Measurements from ENCODE around the gene RCAN2. TPM values are rescaled to one million over a fixed set of nuclear protein-coding genes. Genes with fewer than 3 reads are reported as not detected.

RCAN2 gene
- total RNA-seq, 5 donors from 2014 or later (not counting 1 experiment from before 2014, with no cell fraction given), result 0.15 to 2.5 (median 1.4) TPM

DNA sequence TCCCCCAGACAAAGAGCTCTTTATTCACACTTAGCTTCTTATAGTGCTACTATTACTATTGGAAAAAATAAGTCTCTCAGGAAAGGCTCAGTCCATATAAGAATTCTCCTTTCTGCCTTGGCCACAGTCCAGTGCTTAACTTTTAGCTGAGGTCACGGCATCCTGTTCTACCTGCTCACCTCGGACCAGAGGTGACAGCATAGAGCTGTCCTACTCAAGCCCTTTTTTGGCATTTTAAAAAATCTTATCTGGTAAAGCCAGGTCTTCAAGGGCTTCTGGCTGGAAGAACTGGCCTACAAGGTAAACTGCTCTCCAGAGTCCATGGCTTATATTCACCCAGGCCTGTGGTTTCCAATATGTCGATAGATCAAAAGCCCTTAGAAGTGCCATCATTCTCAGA, 109.7 kb downstream of the RCAN2 start:
- no peak overlapping the region for H3K4me3 Mint-ChIP-seq
- Histone ChIP-seq H3K27me3 (replicated peaks in 1 of 2; ENCODE audit: control insufficient read depth in 2 of 2, extremely low read depth in 1 of 2, insufficient read depth in 2 of 2, low read length in 1 of 2) (peaks cover 0 to 3% of the 10 kb centered on the region in 2 experiments), H3K27ac (ENCODE audit: low read length) (no peak overlapping the region), H3K9me3 (no peaks in the 10 kb centered on the region), H3K4me1 (ENCODE audit: control insufficient read depth in 1 of 2, extremely low read depth in 1 of 2, insufficient read depth in 2 of 2, low read length in 2 of 2) (peaks cover 2 to 5% of the 10 kb centered on the region in 2 experiments), H3K36me3 (ENCODE audit: control insufficient read depth in 2 of 2, extremely low read depth in 1 of 2, insufficient read depth in 1 of 2, low read length in 1 of 2) (no peaks in the 10 kb centered on the region), H3K4me3 (ENCODE audit: control insufficient read depth in 1 of 2, extremely low read depth in 1 of 2, low read length in 1 of 2) (no peak overlapping the region)
- WGBS (ENCODE audit: insufficient coverage), result 91% methylated on average over 2 of the region's 3 CpGs
- peaks cover 0 to 2% (median 0%) of the 10 kb centered on the region in 3 donors for H3K4me1 Mint-ChIP-seq
- H3K9me3 Mint-ChIP-seq, result no peaks in the 10 kb centered on the region
- no peaks in the 10 kb centered on the region for H3K36me3 Mint-ChIP-seq
- CTCF ChIA-PET, result no interaction called here
- no peak for DNase-seq
- ATAC-seq (replicated peaks in 1 of 4), result no peak
- POLR2A ChIA-PET, result no interaction called here
- no peak overlapping the region for H3K27ac Mint-ChIP-seq
- H3K27me3 Mint-ChIP-seq, result peaks cover 25% of the 10 kb centered on the region in 2 donors

DNA sequence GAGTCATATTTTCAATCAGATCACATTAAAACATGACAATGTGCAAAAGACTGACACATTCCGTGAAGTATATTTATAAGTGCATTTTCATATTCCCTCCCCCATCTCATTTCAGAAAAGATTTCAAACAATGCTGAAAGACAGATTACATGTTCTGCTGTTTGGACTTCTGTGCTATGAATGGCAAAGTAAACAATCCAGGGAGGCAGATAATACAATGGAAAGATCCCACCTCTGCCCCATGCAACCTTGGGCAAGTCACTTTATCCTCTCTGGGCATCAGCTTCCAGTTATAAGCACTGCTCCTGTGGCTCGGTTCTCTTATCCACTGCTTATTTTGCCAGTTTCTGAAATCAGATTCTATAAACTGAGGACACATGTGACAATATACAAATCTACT, 110.2 kb downstream of the RCAN2 start:
- H3K4me3 ChIP-seq (ENCODE audit: control insufficient read depth in 1 of 2, extremely low read depth in 1 of 2, low read length in 1 of 2), result no peak overlapping the region
- DNase-seq (no peak), ATAC-seq (replicated peaks in 1 of 4) (no peak)
- Mint-ChIP-seq H3K36me3 (no peaks in the 10 kb centered on the region), H3K9me3 (no peaks in the 10 kb centered on the region), H3K27ac (no peak overlapping the region), H3K4me3 (no peak overlapping the region), H3K4me1 (peaks cover 0 to 5% (median 0%) of the 10 kb centered on the region in 3 donors), H3K27me3 (peaks cover 24 to 25% of the 10 kb centered on the region in 2 donors)
- no CpG with 5 or more reads among the region's 2 CpGs for WGBS (ENCODE audit: insufficient coverage)
- POLR2A ChIA-PET, result no interaction called here
- no peaks in the 10 kb centered on the region for H3K36me3 ChIP-seq (ENCODE audit: control insufficient read depth in 2 of 2, extremely low read depth in 1 of 2, insufficient read depth in 1 of 2, low read length in 1 of 2)
- H3K27me3 ChIP-seq (replicated peaks in 1 of 2; ENCODE audit: control insufficient read depth in 2 of 2, extremely low read depth in 1 of 2, insufficient read depth in 2 of 2, low read length in 1 of 2), result peaks cover 0 to 3% of the 10 kb centered on the region in 2 experiments
- CTCF ChIA-PET, result no interaction called here
- no peak overlapping the region for H3K27ac ChIP-seq (ENCODE audit: low read length)
- peaks cover 2 to 7% of the 10 kb centered on the region in 2 experiments for H3K4me1 ChIP-seq (ENCODE audit: control insufficient read depth in 1 of 2, extremely low read depth in 1 of 2, insufficient read depth in 2 of 2, low read length in 2 of 2)
- H3K9me3 ChIP-seq, result no peaks in the 10 kb centered on the region

DNA sequence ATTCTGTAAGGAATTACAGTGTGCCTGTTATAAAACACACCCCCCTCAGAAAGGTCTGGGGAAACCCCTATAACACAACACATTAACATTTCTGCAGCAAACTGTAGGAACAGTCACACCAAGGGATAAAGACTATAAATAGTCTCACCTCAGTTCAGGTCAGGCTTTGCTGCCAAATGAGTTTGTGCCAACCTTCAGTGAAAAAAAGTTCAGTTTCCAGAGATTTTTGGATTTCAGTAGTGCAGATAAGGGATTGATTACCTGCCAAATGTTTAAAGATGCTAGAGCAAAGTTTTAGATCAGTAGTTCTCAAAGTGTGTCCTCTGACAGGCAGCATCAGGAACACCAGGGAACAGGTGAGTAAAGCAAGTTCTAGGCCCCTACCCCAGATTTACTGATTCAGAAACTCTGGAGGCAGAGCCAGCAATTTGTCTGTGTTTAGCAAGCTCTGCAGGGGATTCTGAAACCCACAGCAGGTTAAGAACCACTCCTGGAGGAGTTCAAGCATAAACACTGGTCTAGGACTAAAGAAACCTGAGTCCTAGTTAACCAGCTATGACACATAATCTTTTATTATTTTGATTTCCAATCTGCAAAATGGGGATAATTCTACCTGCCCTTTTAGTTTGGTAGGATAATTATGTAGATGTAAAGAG, 111.0 kb downstream of the RCAN2 start:
- Histone ChIP-seq H3K4me3 (ENCODE audit: control insufficient read depth in 1 of 2, extremely low read depth in 1 of 2, low read length in 1 of 2) (no peak overlapping the region), H3K27ac (ENCODE audit: low read length) (no peak overlapping the region), H3K4me1 (ENCODE audit: control insufficient read depth in 1 of 2, extremely low read depth in 1 of 2, insufficient read depth in 2 of 2, low read length in 2 of 2) (peaks cover 2 to 7% of the 10 kb centered on the region in 2 experiments), H3K9me3 (no peaks in the 10 kb centered on the region), H3K36me3 (ENCODE audit: control insufficient read depth in 2 of 2, extremely low read depth in 1 of 2, insufficient read depth in 1 of 2, low read length in 1 of 2) (no peaks in the 10 kb centered on the region), H3K27me3 (replicated peaks in 1 of 2; ENCODE audit: control insufficient read depth in 2 of 2, extremely low read depth in 1 of 2, insufficient read depth in 2 of 2, low read length in 1 of 2) (peaks cover 0 to 3% of the 10 kb centered on the region in 2 experiments)
- Mint-ChIP-seq H3K9me3 (no peaks in the 10 kb centered on the region), H3K36me3 (no peaks in the 10 kb centered on the region), H3K4me1 (peaks cover 0 to 5% (median 0%) of the 10 kb centered on the region in 3 donors), H3K27ac (no peak overlapping the region), H3K4me3 (no peak overlapping the region), H3K27me3 (peaks cover 21 to 26% of the 10 kb centered on the region in 2 donors)
- CTCF ChIA-PET, result no interaction called here
- ATAC-seq (replicated peaks in 1 of 4) (no peak), DNase-seq (no peak)
- POLR2A ChIA-PET, result no interaction called here

DNA sequence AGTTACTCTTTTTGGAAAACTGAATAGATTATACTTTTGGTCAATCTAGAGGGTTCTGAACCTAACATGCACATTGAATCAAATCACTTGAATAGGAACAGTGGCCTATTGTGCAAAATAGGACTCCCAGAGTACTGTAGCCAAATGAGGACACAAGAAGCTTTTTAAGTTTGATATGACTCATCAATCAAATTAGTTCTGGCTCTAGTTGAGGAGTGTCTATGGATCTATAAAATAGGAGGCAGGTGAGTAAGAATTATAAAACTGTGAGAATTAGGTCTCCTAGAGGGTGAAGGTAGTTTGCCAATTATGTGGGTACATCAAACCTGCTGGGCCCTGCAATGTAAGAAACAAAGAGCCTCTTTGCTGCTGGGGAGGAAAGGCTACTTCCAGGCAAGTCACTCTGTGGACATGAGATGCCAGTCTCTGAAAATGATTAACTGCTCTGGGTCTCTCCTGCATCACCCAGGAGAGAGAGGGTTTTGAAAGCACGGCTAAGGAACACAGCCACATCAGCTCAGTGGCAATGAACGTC, 112.3 kb downstream of the RCAN2 start:
- Histone ChIP-seq H3K27ac (ENCODE audit: low read length) (no peak overlapping the region), H3K36me3 (ENCODE audit: control insufficient read depth in 2 of 2, extremely low read depth in 1 of 2, insufficient read depth in 1 of 2, low read length in 1 of 2) (no peaks in the 10 kb centered on the region), H3K27me3 (replicated peaks in 1 of 2; ENCODE audit: control insufficient read depth in 2 of 2, extremely low read depth in 1 of 2, insufficient read depth in 2 of 2, low read length in 1 of 2) (peaks cover 0 to 3% of the 10 kb centered on the region in 2 experiments), H3K9me3 (no peaks in the 10 kb centered on the region), H3K4me1 (ENCODE audit: control insufficient read depth in 1 of 2, extremely low read depth in 1 of 2, insufficient read depth in 2 of 2, low read length in 2 of 2) (peaks cover 2 to 7% of the 10 kb centered on the region in 2 experiments), H3K4me3 (ENCODE audit: control insufficient read depth in 1 of 2, extremely low read depth in 1 of 2, low read length in 1 of 2) (no peak overlapping the region)
- H3K4me1 Mint-ChIP-seq, result peaks cover 0 to 5% (median 0%) of the 10 kb centered on the region in 3 donors
- H3K27ac Mint-ChIP-seq, result no peak overlapping the region
- CTCF ChIA-PET, result interaction anchor here in 1 of 2 donors (1.0 kb wide), 2 partner anchors 31 to 289 kb away, joined by 3 to 4 read pairs; no protein-coding TSS in a partner anchor
- peaks cover 17% of the 10 kb centered on the region in 2 donors for H3K27me3 Mint-ChIP-seq
- H3K9me3 Mint-ChIP-seq, result no peaks in the 10 kb centered on the region
- no peak overlapping the region for H3K4me3 Mint-ChIP-seq
- DNase-seq (no peak), ATAC-seq (replicated peaks in 1 of 4) (no peak)
- WGBS (ENCODE audit: insufficient coverage), result no CpG with 5 or more reads among the region's 2 CpGs
- H3K36me3 Mint-ChIP-seq, result no peaks in the 10 kb centered on the region
- POLR2A ChIA-PET, result no interaction called here

DNA sequence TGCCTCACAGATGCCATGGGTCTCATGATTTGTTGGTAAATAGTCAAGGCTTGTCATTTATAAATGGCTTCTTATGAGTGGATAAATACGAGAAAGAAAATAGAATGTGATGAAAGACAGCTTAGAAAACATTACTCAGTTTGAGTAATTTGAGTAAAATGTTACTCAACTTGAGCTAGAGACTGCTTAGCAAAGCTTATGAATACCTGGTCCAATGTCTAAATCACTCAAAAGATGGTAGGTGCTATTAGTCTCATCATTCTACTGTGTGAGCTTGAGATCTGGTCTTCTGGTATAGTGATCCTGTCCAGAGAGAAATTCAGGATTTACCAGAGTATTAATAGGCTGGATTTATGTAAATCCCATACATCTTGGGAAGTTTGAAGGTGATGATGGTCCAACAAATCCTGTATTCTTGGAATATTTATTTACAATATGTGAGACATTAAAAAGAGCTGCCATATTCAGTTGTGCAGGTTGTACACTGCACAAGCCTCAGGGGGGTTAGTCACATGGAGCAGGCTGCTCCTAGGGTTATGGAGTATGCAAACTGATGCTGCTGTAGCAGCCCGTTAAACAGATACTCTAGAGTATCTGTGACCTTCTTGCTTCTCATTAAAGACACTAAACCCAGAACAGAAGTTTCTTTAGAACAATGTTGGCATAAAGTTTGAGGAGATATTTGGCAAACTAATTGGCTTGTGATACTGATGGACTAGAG, 112.9 kb downstream of the RCAN2 start:
- CTCF ChIA-PET, result interaction anchor here (0.6 to 1.0 kb wide), 3 partner anchors 32 to 288 kb away, joined by 3 to 4 read pairs (median 3); no protein-coding TSS in a partner anchor
- WGBS (ENCODE audit: insufficient coverage), result 43% methylated on average over 1 of the region's 2 CpGs
- H3K4me3 Mint-ChIP-seq, result no peak overlapping the region
- H3K9me3 ChIP-seq, result no peaks in the 10 kb centered on the region
- H3K4me1 Mint-ChIP-seq, result peaks cover 0 to 5% (median 0%) of the 10 kb centered on the region in 3 donors
- DNase-seq, result no peak
- H3K4me1 ChIP-seq (ENCODE audit: control insufficient read depth in 1 of 2, extremely low read depth in 1 of 2, insufficient read depth in 2 of 2, low read length in 2 of 2), result peaks cover 2 to 7% of the 10 kb centered on the region in 2 experiments
- POLR2A ChIA-PET, result interaction anchor here in 1 of 2 donors (0.6 to 0.7 kb wide), 2 partner anchors 52 to 339 kb away, joined by 3 read pairs; no protein-coding TSS in a partner anchor
- H3K4me3 ChIP-seq (ENCODE audit: control insufficient read depth in 1 of 2, extremely low read depth in 1 of 2, low read length in 1 of 2), result no peak overlapping the region
- no peaks in the 10 kb centered on the region for H3K9me3 Mint-ChIP-seq
- H3K27me3 Mint-ChIP-seq, result peaks cover 14% of the 10 kb centered on the region in 2 donors
- H3K36me3 ChIP-seq (ENCODE audit: control insufficient read depth in 2 of 2, extremely low read depth in 1 of 2, insufficient read depth in 1 of 2, low read length in 1 of 2), result no peaks in the 10 kb centered on the region
- no peak for ATAC-seq (replicated peaks in 1 of 4)
- H3K27ac Mint-ChIP-seq, result no peak overlapping the region
- H3K36me3 Mint-ChIP-seq, result no peaks in the 10 kb centered on the region
- H3K27ac ChIP-seq (ENCODE audit: low read length), result no peak overlapping the region
- no peaks in the 10 kb centered on the region for H3K27me3 ChIP-seq (replicated peaks in 1 of 2; ENCODE audit: control insufficient read depth in 2 of 2, extremely low read depth in 1 of 2, insufficient read depth in 2 of 2, low read length in 1 of 2)

DNA sequence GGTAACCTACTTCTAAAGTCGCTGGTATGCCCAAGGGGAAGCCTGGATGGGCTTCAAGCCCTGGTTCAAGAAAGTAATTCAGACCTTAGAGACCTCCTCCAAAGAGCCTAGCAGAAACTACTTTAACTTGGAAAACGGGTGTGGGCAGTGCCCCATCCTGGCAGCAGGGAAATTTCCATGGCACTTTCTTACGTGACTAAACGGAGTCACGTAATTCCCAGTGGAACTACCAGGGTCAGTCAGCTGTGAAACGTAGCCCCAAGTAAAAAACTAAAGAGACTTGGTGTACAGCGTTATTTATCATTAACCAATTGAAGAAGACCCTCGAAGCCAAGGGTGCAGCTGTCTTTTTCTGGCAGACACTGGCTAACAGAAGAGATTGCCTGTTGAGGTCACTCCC, 114.0 kb downstream of the RCAN2 start:
- CTCF ChIA-PET, result no interaction called here
- Histone ChIP-seq H3K36me3 (ENCODE audit: control insufficient read depth in 2 of 2, extremely low read depth in 1 of 2, insufficient read depth in 1 of 2, low read length in 1 of 2) (no peaks in the 10 kb centered on the region), H3K9me3 (no peaks in the 10 kb centered on the region), H3K4me1 (ENCODE audit: control insufficient read depth in 1 of 2, extremely low read depth in 1 of 2, insufficient read depth in 2 of 2, low read length in 2 of 2) (peaks cover 2 to 7% of the 10 kb centered on the region in 2 experiments), H3K4me3 (ENCODE audit: control insufficient read depth in 1 of 2, extremely low read depth in 1 of 2, low read length in 1 of 2) (no peak overlapping the region), H3K27ac (ENCODE audit: low read length) (no peak overlapping the region), H3K27me3 (replicated peaks in 1 of 2; ENCODE audit: control insufficient read depth in 2 of 2, extremely low read depth in 1 of 2, insufficient read depth in 2 of 2, low read length in 1 of 2) (no peaks in the 10 kb centered on the region)
- ATAC-seq (replicated peaks in 1 of 4) (no peak), DNase-seq (no peak)
- no peaks in the 10 kb centered on the region for H3K9me3 Mint-ChIP-seq
- peaks cover 0 to 5% (median 0%) of the 10 kb centered on the region in 3 donors for H3K4me1 Mint-ChIP-seq
- no peak overlapping the region for H3K27ac Mint-ChIP-seq
- WGBS (ENCODE audit: insufficient coverage), result 91% methylated on average over 7 of the region's 8 CpGs
- POLR2A ChIA-PET, result no interaction called here
- no peak overlapping the region for H3K4me3 Mint-ChIP-seq
- peaks cover 9% of the 10 kb centered on the region in 2 donors for H3K27me3 Mint-ChIP-seq
- H3K36me3 Mint-ChIP-seq, result no peaks in the 10 kb centered on the region

All from T-cell (primary cell).